Adrenal gland (tissue), 12 donors: ENCODE data around the gene WFIKKN2. TPM values are rescaled to one million over a fixed set of nuclear protein-coding genes. Genes with fewer than 3 reads are reported as not detected.

Source experiments
- DNase-seq, 7 donors: peaks; one replicate each; pipeline ENCODE4 v3.0.0-alpha.2; 2019 to 2020
- H3K27ac ChIP-seq, 5 donors: fragments of 200-600 bp; sonication (generic) in 4 of 5; 1 replicate in 3 of 5; 2 replicates in 2 of 5; pipeline versions ENCODE4 v1.5.1 to v1.8.0; 2016 to 2020; ENCODE audit warnings: mild to moderate bottlenecking in 1 of 5
- H3K27me3 ChIP-seq: fragments of 200-600 bp; 2 replicates; pipeline ENCODE4 v1.8.0; 2021
- H3K36me3 ChIP-seq, 2 donors: fragments of 200-600 bp; replicated peaks in 1 of 2; 1 replicate in 1 of 2; 2 replicates in 1 of 2; pipeline versions ENCODE4 v1.5.1 to v1.8.0; 2018 to 2022
- H3K4me1 ChIP-seq, 2 donors: fragments of 200-600 bp; replicated peaks in 1 of 2; 1 replicate in 1 of 2; 2 replicates in 1 of 2; pipeline versions ENCODE4 v1.5.1 to v1.8.0; 2018 to 2021
- H3K4me3 ChIP-seq, 4 donors: fragments of 200-600 bp; sonication (generic) in 3 of 4; one replicate each; pipeline ENCODE4 v1.5.1; 2016 to 2018
- H3K9me3 ChIP-seq, 3 donors: fragments of 200-600 bp; sonication (generic) in 1 of 3; replicated peaks in 1 of 3; 1 replicate in 2 of 3; 2 replicates in 1 of 3; pipeline versions ENCODE4 v1.5.1 to v1.8.0; 2016 to 2021
- POLR2A ChIP-seq, 2 donors: fragments of 450-650 bp; IDR thresholded peaks; one replicate each; pipeline ENCODE4 v1.6.1; 2017; ENCODE audit warnings: antibody characterized with exemption in 2 of 2, mild to moderate bottlenecking in 2 of 2, moderate library complexity in 1 of 2
- whole genome bisulfite sequencing, 4 donors: extraction: QIAGEN DNeasy Blood & Tissue Kit in 2 of 4; methylation state at CpG; one replicate each; pipeline versions ENCODE4 v1.1.5 to v1.1.7; 2013 to 2017; 5-methylcytosine and 5-hydroxymethylcytosine counted together
- intact Hi-C, 2 donors: fragments of 100-400 bp; cut with DNase I; formaldehyde crosslinking; loops; one replicate each; pipeline versions ENCODE4 v1.14.1 to v1.15.0; 2022 to 2023
- polyA plus RNA-seq, 3 donors: library from polyadenylated mRNA; stranded (reverse); fragments of 200-250 nt in 2 of 3; fragments of 350-450 nt in 1 of 3; fragmentation: Illumina TruSeq in 1 of 3; extraction: RNeasy Lipid Tissue Mini Kit (QIAGEN cat#74804) in 1 of 3; gene quantifications; one replicate each; pipeline ENCODE4 v1.2.3, GENCODE V29; 2013 to 2014
- total RNA-seq, 9 donors: library from RNA; depleted of rRNA in 4 of 9; stranded (reverse); fragments of >200 nt in 4 of 9; fragments of 120-200 nt in 1 of 9; fragmentation: NEBNext Ultra II Directional in 1 of 9; extraction: Animal tissue kit (Norgen Biotek cat#: 25700) in 1 of 9; gene quantifications; one replicate each; pipeline versions ENCODE4 v1.1.0 to v1.2.4, GENCODE V29; 2013 to 2023
- TF ChIP-seq, protein P1 (sequence below), 6 experiments: fragments of 450-650 bp in 4 of 6; fragments of 200-600 bp in 2 of 6; sonication (generic) in 1 of 6; IDR thresholded peaks; 1 replicate in 5 of 6; 2 replicates in 1 of 6; pipeline versions ENCODE4 v1.5.1 to v1.8.0; 2016 to 2021; ENCODE audit warnings: antibody characterized with exemption in 6 of 6, mild to moderate bottlenecking in 2 of 6, moderate library complexity in 1 of 6
- donor health status: healthy with polysubstance abuse.
- donor health status: Bipolar disorder and iron deficiency.
- donor health status: DM: yes; HTN: yes; CAD: no.
- donor health status: DM: no; HTN: no; CAD: no.
- donor health status: DM: no; HTN: no; CAD: no.
- donor health status: DM: yes; HTN: yes; CAD: no.

Gene WFIKKN2
- total and polyA plus RNA-seq, 12 donors = 0.81 to 4.3 (median 1.4) TPM

DNA sequence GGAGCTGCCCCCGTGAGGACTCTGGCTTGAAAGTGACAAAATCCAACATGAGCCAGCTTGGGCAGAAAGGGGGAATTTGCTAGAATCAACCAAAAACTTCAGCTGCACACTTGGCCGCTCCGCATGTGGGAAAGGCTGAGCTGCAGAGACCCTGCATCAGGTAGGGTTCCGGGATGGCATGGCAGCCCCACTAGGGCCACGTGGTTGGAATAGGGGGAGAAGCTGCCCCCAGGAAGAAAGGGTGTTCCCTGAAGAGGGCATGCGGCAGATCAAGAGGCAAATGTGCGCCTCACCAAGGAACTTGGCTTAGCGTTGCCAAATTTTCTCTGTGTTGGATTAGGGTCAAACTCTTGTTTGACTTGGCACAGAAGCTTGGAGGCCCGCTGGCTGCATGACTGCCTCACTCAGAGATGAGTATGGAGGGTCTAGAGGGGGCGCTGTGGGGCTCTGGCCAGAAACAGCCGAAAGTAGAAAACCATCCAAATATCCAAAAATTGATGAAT is 29.2 kb upstream of the WFIKKN2 start:
- H3K27ac ChIP-seq = no peak overlapping the region
- WGBS, 4 donors = 67 to 78% (median 75%) methylated on average over 11 of the region's 11 CpGs
- no peaks in the 10 kb centered on the region for H3K9me3 ChIP-seq
- intact Hi-C loops = no loop called here
- TF ChIP-seq, protein P1, sequence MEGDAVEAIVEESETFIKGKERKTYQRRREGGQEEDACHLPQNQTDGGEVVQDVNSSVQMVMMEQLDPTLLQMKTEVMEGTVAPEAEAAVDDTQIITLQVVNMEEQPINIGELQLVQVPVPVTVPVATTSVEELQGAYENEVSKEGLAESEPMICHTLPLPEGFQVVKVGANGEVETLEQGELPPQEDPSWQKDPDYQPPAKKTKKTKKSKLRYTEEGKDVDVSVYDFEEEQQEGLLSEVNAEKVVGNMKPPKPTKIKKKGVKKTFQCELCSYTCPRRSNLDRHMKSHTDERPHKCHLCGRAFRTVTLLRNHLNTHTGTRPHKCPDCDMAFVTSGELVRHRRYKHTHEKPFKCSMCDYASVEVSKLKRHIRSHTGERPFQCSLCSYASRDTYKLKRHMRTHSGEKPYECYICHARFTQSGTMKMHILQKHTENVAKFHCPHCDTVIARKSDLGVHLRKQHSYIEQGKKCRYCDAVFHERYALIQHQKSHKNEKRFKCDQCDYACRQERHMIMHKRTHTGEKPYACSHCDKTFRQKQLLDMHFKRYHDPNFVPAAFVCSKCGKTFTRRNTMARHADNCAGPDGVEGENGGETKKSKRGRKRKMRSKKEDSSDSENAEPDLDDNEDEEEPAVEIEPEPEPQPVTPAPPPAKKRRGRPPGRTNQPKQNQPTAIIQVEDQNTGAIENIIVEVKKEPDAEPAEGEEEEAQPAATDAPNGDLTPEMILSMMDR (IDR thresholded peaks at IDR 0.05) = no peak
- no peak for TF ChIP-seq POLR2A (IDR thresholded peaks at IDR 0.05)
- H3K36me3 ChIP-seq = no peaks in the 10 kb centered on the region
- no peak for DNase-seq
- no peak overlapping the region for H3K4me3 ChIP-seq
- no peaks in the 10 kb centered on the region for H3K4me1 ChIP-seq
- H3K27me3 ChIP-seq = no peaks in the 10 kb centered on the region

DNA sequence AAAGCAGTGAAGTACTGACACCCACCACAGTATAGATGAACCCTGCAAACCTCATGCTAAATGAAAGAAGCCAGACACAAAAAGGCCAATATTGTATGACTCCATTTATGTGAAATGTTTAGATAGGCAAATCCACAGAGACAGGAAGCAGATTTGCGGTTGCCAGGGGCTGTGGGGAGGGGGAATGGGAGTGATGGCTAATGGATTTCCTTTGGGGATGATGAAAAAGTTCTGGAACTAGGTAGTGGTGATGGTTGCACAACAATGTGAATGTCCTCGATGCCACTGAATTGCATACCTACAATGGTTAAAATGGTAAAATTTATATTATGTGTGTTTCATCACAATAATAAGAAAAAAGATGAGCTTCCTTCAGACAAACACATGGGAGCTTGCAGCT is 28.4 kb upstream of the WFIKKN2 start:
- H3K9me3 ChIP-seq = no peaks in the 10 kb centered on the region
- H3K36me3 ChIP-seq = no peaks in the 10 kb centered on the region
- TF ChIP-seq, protein P1 (IDR thresholded peaks at IDR 0.05) = no peak
- TF ChIP-seq POLR2A (IDR thresholded peaks at IDR 0.05) = no peak
- no peak overlapping the region for H3K4me3 ChIP-seq
- intact Hi-C loops = no loop called here
- no peaks in the 10 kb centered on the region for H3K4me1 ChIP-seq
- no peaks in the 10 kb centered on the region for H3K27me3 ChIP-seq
- 68 to 87% (median 74%) methylated on average over 2 of the region's 2 CpGs for WGBS, 4 donors
- no peak for DNase-seq
- no peak overlapping the region for H3K27ac ChIP-seq

DNA sequence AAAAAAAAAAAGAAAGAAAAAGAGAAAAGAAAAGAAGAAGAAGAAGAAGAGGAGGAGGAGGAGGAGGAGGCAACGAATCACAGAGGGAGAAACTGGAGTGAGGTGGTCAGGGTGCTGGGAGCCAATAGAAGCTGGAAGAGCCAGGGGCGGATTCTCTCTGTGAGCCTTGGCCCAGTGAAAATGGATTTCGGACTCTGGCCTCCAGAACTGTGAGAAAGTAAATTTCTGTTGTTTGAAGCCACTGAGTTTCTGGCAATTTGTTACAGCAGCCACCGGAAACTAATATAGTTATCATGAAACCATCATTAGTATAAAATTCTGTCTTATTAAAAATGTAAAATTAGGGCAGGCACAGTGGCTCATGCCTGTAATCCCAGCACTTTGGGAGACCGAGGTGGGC is 27.7 kb upstream of the WFIKKN2 start:
- no peak for DNase-seq
- WGBS, 4 donors = 75 to 84% (median 82%) methylated on average over 5 of the region's 5 CpGs
- Histone ChIP-seq H3K27ac (no peak overlapping the region), H3K36me3 (no peaks in the 10 kb centered on the region), H3K9me3 (no peaks in the 10 kb centered on the region), H3K4me3 (no peak overlapping the region), H3K27me3 (no peaks in the 10 kb centered on the region), H3K4me1 (no peaks in the 10 kb centered on the region)
- TF ChIP-seq, protein P1 (IDR thresholded peaks at IDR 0.05) = no peak
- no peak for TF ChIP-seq POLR2A (IDR thresholded peaks at IDR 0.05)
- intact Hi-C loops = no loop called here

DNA sequence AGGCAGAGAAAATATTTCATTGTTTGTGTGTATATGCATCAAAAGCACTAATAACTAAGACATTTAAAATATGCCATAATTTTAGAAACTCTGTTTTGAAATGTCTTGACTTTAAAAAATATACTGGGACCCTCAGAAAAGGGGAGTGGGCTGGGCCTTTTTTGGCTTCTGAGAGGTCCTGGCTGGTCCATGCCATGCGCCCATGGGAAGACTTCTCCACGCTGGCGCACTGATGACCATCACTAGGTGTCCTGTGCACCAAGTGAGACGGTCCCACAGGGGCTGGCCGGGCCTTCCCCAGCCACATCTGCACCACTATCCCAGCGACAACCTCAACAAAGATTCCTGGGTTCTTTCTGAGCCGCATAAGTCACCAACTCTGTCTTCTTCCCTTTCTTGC is 27.0 kb upstream of the WFIKKN2 start:
- no peak for DNase-seq
- Histone ChIP-seq H3K36me3 (no peaks in the 10 kb centered on the region), H3K9me3 (no peaks in the 10 kb centered on the region), H3K4me1 (no peaks in the 10 kb centered on the region), H3K27ac (no peak overlapping the region), H3K4me3 (no peak overlapping the region), H3K27me3 (no peaks in the 10 kb centered on the region)
- TF ChIP-seq POLR2A (IDR thresholded peaks at IDR 0.05) = no peak
- TF ChIP-seq, protein P1 (IDR thresholded peaks at IDR 0.05) = no peak
- intact Hi-C loops = no loop called here
- WGBS, 4 donors = 94 to 96% (median 95%) methylated on average over 7 of the region's 7 CpGs
